Frontal cortex (tissue), 4 donors: ENCODE data around the gene FOXN3. TPM values are rescaled to one million over a fixed set of nuclear protein-coding genes. Genes with fewer than 3 reads are reported as not detected.

Experiments used
- DNase-seq, 2 donors: peaks; one replicate each; pipeline ENCODE4 v3.0.0; 2012; ENCODE audit warnings: low spot score in 2 of 2
- FAIRE-seq: peaks from 2 replicates; lab custom pipeline; 2012; peaks lifted over from hg19 to GRCh38; lab: Jason Lieb, UNC
- total RNA-seq: library from RNA; depleted of rRNA; stranded (reverse); fragments of >200 nt; gene quantifications from one replicate; pipeline ENCODE4 v1.2.3, GENCODE V29; 2014
- donor health status: control.
- donor health status: control.
- donor health status: control.

Gene FOXN3
- total RNA-seq, 1 donor from 2014 or later, result 24.1 TPM

DNA sequence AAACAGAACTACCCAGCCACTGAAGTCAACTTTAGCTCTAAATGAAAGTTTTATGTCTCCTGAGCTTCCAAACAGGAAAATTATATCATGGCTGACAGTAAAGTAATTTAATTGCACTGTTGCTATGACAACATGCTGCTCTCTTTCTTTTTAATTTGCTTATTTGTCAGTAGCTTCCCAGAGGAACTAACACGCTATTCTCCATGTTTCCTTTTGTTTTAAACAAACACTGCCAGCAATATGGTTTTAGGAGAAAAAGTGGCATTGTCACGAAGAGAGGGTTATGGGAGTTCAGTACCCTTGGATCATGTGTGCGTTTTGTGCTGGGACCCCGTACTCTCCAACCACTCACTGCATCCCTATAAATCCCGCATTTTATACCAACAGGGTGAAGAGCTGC is 1.9 kb downstream of the FOXN3 start:
- DNase-seq (no peak), FAIRE-seq (no peak)

DNA sequence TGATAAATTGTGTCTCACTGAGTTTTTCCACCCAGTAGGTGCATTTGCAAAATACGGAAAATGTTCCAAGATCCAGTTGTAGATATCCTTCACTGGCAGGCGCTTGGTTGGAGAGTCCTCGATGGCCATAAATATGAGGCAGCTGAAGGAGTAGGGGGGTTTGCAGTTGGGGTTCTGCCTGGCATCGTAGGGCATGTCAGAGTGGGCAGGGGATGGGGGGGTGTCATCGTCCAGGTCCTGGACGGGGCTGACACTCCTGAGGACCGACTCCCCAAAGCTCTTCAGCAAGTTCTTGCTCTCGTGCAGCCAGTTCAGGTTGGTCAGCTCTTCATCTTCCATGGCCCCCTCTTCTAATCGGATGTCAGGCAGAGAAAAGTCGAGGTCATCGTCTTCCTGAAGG is 5.1 kb downstream of the FOXN3 start:
- no peak for FAIRE-seq
- DNase-seq, result no peak

DNA sequence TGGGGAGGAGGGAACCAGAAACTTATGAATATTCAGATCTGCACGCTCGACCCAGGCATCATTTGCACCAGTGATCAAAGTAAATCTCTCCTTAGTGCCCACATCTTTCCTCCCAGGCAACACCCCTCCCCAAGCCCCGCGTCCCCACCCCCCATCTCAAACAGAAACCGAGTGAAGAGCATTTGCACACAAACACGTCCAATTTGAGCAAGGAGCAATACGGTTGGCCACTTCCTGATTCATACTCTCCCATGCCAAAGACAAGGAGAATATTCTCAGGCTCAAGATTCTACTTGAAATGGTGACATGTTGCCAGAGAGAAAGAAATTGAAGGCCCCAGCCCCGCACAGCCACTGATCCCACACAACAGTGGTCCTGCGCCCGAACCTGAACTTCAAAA is 7.1 kb downstream of the FOXN3 start:
- no peak for DNase-seq

DNA sequence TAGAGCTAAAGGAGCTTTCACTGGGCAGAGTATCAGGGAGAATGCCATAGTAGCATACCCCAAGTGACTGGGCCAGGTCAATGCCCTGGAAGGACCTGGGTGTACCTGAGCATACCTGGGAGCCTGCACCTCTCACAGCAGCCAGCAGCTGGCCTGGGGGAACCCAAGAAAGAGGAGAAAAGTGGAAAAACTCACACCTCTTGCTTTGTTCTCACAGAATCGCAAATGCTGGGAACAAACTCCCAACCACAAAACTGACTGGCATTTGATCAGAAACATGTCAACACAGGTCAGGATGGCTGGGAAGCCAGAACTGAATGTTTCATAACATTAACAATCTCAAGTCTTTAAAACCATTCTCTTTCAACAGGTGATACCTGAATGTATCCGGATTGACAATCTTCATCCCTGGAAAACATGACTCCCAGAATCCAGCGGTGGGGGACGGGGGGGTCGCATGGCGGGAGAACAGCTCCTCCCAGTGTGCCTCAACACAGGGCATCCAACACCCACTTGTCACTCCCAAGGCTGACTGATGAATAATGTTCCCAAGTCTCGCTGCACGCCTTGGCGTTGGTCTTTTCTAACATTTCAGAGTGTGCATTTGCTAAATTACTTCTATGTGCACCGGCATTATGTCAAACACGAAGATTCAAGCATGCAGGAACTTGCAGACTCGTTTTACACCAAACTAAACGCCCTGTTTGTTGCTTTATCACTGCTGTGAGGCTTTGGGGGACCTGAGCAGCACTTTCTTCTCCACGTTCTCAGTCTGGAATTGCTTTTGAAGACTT is 7.9 kb downstream of the FOXN3 start:
- DNase-seq, result no peak

More for the DNA sequence above, 7.1 kb downstream of the FOXN3 start:
- no peak for FAIRE-seq

DNA sequence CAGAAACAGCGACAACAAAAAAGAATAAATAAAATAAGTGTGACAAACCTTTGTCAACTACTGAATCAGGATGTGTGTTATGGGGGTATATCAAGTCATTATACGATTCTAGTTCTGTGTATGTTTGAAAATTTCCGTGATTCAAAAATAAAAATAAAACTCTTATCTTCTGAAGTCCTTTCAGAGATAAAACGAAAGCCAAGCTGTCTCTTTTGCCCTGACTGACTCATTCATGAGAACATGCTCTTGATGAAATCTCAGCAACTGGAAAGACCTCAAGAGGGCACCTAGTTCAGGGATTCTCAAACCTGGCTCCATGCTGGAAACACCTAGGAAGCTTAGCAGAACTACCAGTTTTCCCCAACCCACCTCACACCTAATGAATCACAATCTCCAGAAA is 9.2 kb downstream of the FOXN3 start:
- FAIRE-seq (no peak), DNase-seq (no peak)

More for the DNA sequence above, 7.9 kb downstream of the FOXN3 start:
- no peak for FAIRE-seq

DNA sequence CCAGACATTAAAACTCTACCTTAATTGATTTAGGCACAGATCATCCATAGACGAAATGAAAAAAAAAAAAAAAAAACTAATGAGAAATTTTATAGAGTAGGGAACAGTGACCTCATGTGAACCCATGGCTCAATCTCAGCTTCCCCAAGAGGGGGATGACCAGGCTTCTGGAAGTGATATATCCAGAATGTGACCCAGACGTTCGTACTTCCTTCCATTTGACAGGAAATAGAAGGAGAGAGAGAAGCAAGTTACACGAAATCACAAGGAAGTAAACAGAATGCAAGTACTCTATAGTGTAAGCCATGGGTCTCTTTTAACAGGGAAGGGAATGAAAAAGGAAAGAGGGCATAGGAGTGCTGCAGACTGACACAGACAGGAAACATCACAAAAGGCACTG is 10.1 kb downstream of the FOXN3 start:
- DNase-seq, result no peak
- FAIRE-seq, result no peak

DNA sequence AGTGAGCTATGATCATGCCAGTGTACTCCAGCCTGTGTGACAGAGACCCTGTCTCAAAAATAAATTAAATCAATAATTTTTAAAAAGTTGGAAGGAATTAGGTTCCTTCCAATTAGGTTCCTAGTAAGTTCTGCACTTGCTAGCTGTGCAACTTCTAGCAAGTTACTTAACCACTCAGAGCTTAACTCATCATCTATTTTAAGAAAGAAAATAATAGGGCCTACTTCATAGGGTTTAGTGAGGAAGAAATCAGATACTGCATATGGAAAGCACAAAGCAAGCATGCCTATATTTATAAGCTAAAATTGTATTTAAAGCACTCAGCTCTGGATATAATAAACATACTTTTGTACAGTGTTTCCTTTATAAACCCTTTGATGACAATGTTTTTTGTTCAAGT is 10.7 kb downstream of the FOXN3 start:
- FAIRE-seq (no peak), DNase-seq (no peak)

DNA sequence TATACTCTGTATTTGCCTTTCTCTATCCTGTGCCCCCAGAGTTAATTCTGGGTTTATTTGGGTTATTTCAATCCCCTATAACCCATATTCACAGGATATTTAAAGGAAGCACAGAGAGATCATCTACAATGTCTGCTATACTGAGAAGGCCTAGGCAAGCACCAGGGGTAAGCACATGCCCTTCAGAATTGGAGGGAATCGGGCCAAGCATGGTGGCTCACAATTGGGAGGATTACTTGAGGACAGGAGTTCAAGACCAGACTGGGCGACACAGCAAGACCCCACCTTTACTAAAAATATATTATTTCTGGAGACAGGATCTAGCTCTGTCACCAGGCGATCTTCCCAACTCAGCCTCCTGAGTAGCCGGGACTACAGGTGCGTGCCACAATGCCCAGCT is 11.3 kb downstream of the FOXN3 start:
- no peak for DNase-seq
- no peak for FAIRE-seq

DNA sequence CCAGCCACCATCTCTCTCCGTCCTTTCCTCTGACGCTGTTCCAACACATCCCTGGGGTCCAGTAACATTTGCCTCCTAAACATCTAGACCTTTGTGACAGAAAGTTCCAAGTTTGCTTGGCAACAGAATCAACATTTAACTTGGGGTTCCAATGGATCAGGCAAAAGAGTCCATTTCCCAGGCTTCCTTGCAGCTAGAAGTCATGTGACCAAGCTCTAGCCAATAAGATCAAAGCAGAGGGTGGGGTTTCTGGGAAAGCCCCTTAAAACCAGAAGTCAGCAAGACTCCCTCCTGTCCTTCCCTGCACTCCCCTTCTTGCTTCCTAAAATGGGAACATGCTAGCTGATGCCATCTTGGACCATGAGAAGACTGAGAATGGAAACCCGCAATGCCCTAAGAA is 14.7 kb downstream of the FOXN3 start:
- DNase-seq, result no peak
- no peak for FAIRE-seq

DNA sequence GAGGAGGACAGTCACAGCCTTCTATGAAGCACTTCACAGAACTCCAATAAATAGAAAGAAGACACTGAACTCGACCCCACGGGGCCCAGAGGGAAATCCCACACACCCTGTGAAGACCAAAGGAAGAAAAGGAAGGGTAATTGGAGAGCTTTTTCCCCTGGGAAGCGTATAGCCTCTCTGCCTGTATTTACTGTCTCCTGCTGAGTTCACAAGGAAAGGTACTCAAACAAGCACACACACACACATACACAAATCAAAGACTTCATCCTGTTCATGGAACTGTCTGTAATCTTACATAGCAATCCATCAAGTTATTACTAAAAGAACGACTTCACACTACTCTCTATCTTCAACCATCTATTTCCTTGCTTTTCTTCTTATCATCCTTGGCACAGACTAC is 15.3 kb downstream of the FOXN3 start:
- DNase-seq, result no peak
- no peak for FAIRE-seq

DNA sequence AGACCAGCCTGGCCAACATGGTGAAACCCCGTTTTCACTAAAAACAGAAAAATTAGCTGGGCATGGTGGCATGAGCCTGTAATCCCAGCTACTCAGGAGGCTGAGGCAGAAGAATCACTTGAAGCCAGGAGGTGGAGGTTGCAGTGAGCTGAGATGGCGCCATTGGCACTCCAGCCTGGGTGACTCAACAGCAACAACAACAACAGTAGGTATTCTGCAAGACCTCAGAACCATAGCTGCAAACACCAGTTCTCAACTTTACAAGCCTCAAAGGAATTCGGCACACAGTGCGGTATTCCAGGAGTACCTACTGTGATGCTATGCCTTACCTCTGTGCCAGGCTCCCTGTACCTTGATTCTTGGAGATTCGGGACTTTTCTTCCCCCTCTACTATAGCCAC is 15.8 kb downstream of the FOXN3 start:
- FAIRE-seq (no peak), DNase-seq (no peak)

DNA sequence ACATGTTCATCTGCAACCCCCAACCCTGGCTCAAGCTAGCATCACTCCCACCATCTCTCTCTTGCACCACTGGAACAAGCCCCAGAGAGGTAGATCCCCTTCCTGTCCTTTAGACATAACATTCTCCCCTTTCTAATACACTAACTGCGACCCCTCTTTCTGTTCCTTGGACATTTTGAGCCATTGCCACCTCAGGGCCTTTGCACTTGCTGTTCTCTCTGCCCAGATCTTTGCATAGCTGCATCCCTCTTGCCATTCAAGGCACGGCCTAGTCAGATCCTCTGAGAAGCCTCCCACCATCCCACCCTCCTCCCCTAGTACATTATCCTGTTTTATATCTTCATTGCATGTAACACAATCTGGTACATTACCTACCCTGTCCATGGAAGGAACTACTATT is 16.5 kb downstream of the FOXN3 start:
- FAIRE-seq (no peak), DNase-seq (no peak)

DNA sequence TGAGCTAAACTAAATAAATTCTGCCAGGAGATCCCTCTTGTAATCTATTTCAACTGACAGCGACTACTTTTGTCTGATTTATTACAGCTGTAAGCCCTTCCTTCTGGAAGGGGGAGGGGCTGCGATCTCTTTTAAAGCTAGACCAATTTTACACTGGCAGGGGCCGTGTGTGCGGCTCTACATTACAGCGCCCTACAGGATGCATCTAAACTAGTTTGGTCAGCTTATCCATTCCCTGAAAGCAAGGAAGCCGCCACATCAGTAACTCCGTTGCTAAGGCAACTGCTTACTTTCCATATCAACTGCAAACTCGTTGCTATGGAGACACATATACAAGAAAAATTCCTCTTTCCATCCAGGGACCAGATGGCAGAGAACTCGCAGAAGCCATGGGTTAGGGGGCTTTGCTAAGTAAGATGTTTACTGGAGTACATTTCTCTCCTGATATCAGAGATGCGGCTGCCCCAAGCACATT is 17.4 kb downstream of the FOXN3 start:
- FAIRE-seq (no peak), DNase-seq (no peak)

DNA sequence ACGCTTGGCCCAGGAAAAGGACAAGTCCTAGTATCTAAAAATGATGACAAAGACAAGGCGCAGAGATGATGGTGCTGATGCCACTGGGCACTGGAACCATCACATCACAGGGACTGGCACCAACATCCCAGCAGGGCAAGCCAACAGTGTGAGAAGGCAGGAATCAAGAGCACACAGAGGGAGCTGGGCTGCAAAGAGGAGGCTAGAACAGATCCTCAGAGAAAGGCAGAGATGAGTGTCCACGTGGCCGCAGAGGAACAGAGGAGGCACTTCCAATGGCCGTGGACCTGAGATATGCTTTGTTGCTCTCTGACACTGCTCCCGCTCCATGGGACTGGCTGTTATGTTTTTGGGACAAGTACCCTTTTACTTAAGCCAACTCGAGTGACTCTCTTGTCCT is 17.9 kb downstream of the FOXN3 start:
- no peak for DNase-seq
- FAIRE-seq, result no peak

DNA sequence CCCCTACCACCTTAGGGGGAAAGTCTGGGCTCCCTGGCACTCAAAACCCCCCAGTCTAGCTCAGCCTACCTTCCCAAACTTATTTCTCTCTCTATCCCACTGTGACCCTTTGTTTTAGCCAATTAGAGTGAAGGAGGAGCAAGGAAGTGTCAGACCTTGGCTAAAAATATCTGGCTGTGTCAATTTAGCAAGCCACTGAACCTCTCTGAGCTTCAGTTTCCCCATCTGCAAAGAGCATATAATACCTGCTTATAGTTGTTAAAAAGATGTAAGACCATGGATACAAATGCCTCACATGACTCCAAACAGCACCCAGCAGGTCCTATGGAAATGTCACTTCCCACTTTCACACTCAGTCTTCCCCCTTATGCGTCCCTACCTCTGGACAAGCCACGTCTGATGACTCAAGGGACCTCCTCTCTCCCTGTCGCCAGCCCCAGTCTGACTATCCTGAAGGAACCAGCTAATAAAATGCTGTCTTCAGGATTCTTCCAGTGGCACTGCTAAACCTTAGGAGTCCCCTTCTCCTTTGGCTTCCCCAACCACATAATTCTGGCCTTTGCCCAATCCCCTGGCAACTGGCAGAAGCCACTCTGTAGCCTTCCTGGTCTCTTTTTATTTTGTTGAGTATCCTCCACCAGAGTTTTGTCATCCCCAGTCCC is 19.3 kb downstream of the FOXN3 start:
- no peak for DNase-seq

DNA sequence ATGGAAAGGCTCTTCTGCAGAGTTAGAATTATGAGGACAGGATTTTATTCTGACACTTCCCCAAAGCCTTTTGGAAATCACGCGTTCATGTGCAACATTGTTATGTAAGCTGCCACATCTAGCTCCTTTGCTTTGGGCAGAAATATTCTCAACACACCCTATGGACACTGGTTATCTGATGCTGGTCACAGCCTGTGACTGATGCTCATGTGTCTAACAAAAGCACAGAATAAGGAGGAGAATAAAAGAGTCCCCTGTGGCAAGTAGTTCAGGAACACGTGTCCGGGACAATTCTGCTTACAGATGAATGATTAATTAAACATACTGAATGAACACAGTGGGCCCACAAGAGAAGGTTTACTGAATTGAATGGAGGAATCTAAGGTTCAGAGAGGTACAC is 22.1 kb downstream of the FOXN3 start:
- FAIRE-seq, result no peak

More for the DNA sequence above, 19.3 kb downstream of the FOXN3 start:
- no peak for FAIRE-seq

DNA sequence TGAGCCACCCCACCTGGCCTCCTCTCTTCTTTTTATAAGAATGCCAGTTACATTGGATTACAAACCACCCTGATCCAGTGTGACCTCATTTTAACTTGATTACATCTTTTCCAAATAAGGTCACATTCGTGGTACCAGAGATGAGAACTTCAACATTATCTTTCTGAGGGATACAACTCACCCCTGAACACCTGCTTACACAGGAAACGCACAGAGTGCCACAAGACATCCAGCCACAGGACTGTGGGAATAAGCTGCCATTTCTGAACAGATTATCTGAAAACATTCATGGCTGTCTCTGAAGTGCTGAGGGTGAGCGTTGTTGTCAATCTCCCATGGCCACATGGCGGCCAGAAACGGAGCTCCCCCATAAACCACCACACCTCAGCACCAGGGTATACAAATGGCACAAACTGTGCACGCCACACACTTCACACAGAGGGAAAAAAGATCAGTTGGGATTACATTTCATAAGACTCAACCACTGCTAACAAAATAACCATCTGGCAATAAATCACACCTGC is 23.7 kb downstream of the FOXN3 start:
- FAIRE-seq, result no peak
- DNase-seq, result no peak

More for the DNA sequence above, 22.1 kb downstream of the FOXN3 start:
- no peak for DNase-seq

DNA sequence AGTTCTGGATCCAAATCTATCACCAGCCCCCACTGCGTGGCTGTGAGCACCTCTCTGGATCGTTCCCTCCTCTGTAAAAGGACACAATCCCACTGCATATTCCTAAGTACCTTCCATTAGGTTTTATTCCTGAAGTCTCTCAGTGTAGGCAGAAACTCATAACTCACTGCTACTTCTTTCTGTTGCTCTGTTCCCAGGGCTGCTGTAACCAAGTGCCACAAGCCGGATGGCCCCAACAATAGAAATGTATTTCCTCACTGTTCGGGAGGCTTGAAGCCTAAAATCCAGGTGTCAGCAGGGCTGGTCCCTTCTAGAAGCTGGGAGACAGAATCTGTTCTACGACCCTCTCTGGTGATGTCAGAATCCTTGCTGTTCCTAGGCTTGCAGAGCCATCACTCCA is 24.9 kb downstream of the FOXN3 start:
- DNase-seq (no peak), FAIRE-seq (no peak)

DNA sequence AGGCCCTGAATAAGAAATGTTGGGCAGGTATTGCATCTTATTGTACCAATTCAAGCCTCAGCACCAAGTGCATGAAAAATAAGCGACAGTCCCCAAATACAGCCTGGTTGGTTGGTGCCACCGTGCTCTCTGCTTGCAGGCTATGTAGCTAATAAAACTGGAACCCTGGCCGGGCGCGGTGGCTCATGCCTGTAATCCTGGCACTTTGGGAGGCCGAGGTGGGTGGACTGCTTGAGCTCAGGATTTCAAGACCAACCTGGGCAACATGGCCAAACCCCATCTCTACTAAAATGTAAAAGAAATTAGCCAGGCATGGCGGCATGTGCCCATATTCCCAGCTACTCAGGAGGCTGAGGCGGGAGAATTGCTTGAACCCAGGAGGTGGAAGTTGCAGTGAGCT is 25.5 kb downstream of the FOXN3 start:
- no peak for DNase-seq
- FAIRE-seq, result no peak

DNA sequence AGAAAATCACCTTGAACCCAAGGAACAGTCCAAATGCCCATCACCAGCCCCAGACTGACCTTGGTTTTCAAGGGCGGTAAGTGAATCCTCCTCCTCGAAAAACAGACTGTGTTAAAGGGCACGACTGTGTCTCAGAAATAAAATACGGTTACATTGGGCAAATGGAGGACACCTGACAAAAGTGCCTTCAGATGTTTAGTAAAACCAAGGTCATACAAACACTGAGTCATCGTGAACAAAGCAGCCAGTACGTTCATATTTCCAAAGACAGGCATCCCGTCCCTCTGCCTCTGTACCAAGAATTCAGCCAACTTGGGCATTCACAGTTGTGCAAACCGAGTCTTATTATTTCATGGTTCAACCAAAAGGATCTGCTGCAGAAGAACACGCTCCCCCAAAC is 25.9 kb downstream of the FOXN3 start:
- FAIRE-seq (no peak), DNase-seq (no peak)

DNA sequence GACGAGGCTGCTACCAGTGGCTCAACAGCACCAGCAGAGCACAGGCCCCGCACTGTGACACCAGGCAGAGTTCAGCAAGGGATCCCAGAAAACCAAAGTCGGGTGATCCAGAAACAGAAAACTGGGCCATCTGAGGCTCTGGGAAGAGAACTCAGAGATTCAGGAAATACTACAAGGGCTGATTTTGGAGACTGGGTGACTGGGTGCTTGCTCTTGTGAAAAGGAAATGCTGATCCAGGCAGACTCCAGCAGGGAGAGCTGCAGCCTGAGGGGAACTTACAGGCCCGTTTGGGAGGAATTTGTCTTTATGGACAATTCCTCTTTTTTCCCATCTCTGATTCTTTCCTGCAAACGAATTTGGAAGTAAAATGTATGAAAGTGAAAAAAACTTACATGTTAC is 28.2 kb downstream of the FOXN3 start:
- DNase-seq (no peak), FAIRE-seq (no peak)
